NCI-H82 treated with DMSO at 0.1 percent for 48 hours (cell line): ENCODE measurements around the gene CADM2.
"Not testable (repeated sequence)": the region's sequence is repeated elsewhere in the genome, so short reads cannot be mapped to it uniquely, and the experiment has no call there.

Experiments
- DNase-seq: peaks from one replicate; lab custom pipeline; 2025; ENCODE audit not compliant: unreplicated experiment; lab: John Stamatoyannopoulos, UW

CADM2 gene

GRCh38 chr3:84958495-84959469 is at the start of gene CADM2:
Gene CADM2, plus strand, starts transcription at chr3:84958989.
- DNase-seq, result peak; percentile 50

GRCh38 chr3:84918592-84918991 is 40.2 kb upstream of the CADM2 start:
- DNase-seq, result not testable (repeated sequence)

GRCh38 chr3:84922682-84923081 is 36.1 kb upstream of the CADM2 start:
- no peak for DNase-seq

- no peak for DNase-seq
Measured at GRCh38 chr3:84925571-84925970, 33.2 kb upstream of the CADM2 start.

- no peak for DNase-seq
Measured at GRCh38 chr3:84943379-84943778, 15.4 kb upstream of the CADM2 start.

- no peak for DNase-seq
Measured at GRCh38 chr3:84946240-84946639, 12.5 kb upstream of the CADM2 start.

- DNase-seq, result no peak
Measured at GRCh38 chr3:84959470-84960271, 882 bp downstream of the CADM2 start.

- no peak for DNase-seq
Measured at GRCh38 chr3:84960581-84960980, 1.8 kb downstream of the CADM2 start.

GRCh38 chr3:84961011-84961410 is 2.2 kb downstream of the CADM2 start:
- DNase-seq, result no peak

- no peak for DNase-seq
Measured at GRCh38 chr3:84961521-84962255, 2.9 kb downstream of the CADM2 start.

GRCh38 chr3:84962415-84962814 is 3.6 kb downstream of the CADM2 start:
- no peak for DNase-seq

- no peak for DNase-seq
Measured at GRCh38 chr3:84963137-84963536, 4.3 kb downstream of the CADM2 start.

- no peak for DNase-seq
Measured at GRCh38 chr3:84965141-84965540, 6.4 kb downstream of the CADM2 start.

GRCh38 chr3:84967767-84968581 is 9.2 kb downstream of the CADM2 start:
- no peak for DNase-seq

GRCh38 chr3:84968701-84969235 is 10.0 kb downstream of the CADM2 start:
- DNase-seq, result no peak

GRCh38 chr3:84974347-84974746 is 15.6 kb downstream of the CADM2 start:
- no peak for DNase-seq

GRCh38 chr3:84977021-84977420 is 18.2 kb downstream of the CADM2 start:
- DNase-seq, result no peak

- DNase-seq, result no peak
Measured at GRCh38 chr3:84978843-84979242, 20.1 kb downstream of the CADM2 start.

GRCh38 chr3:84980011-84980410 is 21.2 kb downstream of the CADM2 start:
- DNase-seq, result no peak

GRCh38 chr3:84980456-84980855 is 21.7 kb downstream of the CADM2 start:
- no peak for DNase-seq
